ENCODE results near the gene SALL4. TPM values are rescaled to one million over a fixed set of nuclear protein-coding genes. Genes with fewer than 3 reads are reported as not detected.

SALL4 gene
- under 0.01 and 0.09 TPM in 2 replicates for total RNA-seq

DNA sequence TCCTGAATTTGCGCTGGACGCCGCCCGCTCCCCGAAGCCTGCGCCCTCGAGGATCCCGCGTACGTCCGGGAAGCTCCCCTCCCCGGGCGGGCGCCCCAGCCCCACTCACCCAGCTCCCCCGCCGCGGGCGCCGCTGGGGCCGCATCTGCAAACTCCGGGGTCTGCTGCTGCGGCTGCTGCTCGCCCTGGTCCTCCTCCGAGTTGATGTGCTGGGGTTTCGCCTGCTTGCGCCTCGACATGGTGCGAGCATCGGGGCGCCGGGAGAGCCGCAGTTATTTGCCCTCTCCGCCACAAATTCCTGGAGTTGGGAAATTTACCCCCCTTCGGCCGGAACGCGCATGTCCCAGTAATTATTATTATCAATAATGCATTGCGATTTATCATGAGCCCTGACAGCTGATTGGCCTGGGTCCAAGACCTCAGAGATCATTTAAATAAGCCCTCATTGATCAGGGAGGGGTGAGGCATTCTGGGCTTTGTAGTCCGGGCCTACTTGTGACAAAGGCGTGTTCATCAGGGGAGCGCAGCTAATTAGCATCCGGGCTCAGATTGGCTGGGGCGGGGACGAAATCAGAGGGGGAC lies at the start of gene SALL4:
SALL4 (minus strand) TSS at position 352 of the 582 bp plus-strand sequence; CDS start at position 239, 113 bp downstream.

DNA sequence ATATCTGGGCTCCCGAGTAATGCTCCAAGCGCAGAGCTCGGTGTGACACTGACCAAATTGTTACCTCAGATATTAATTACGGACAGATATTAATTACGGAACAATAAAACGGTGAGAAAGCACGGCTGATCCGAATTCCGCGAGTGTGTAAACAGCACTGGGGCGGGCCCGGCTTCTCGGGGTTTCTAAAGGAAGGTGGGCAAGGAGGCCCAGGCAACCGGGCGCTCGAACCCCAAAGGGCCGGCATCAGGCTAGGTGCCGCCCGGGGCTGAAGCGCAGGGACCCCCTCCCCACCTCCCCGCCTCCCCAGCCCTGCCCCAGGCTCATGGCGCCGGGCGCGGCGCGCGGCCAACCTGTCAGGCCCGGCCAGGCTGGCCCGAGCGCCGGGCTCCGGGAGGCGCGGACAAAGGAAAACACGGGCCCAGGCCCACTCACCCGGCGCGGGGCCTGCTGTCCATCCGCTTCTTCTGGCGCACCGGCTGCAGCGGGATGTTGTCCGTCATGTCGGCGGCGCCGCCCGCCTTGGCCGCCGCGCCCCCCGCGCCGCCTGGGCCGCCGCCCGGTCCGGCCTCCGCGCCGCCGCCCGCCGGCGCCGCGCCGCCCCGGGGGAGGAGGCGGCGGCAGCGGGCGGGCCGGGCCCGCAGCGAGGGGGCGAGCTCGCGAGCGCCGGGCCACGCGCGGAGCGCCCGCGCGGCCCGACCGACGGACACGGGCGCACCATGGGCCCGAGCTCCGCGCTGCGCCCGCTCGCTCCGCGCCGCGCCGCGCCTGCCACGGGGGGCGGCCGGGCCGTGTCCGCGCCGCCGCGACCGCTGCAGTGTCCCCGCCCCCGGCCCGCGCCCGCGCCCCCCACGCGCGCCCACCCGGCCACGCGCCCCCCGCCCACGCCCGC lies 34.2 kb downstream of the SALL4 start, which contains the start of gene ATP9A:
ATP9A (minus strand) TSS at position 524 of the 892 bp plus-strand sequence; CDS start at position 503, 21 bp downstream.

Other genes starting within 250 kb of the SALL4 start
- 38.3 and 64.9 TPM in 2 replicates for gene ATP9A, start 34.1 kb downstream of the SALL4 start, total RNA-seq